Liver (tissue), 9 donors: ENCODE data around the gene HTR3D. TPM values are rescaled to one million over a fixed set of nuclear protein-coding genes. Genes with fewer than 3 reads are reported as not detected.

ENCODE experiments used
- DNase-seq: peaks from one replicate; pipeline ENCODE4 v3.0.0-alpha.2; 2017; ENCODE audit warnings: low spot score
- H3K27ac ChIP-seq, 2 donors: one replicate each; pipeline ENCODE4 v1.7.0; 2013; ENCODE audit warnings: inconsistent platforms in 2 of 2, low read length in 2 of 2, control low read depth in 1 of 2, low read depth in 1 of 2, mild to moderate bottlenecking in 1 of 2
- H3K27me3 ChIP-seq, 4 donors: one replicate each; pipeline versions ENCODE4 v1.6.1 to v1.7.0; 2013; ENCODE audit warnings: low read length in 3 of 4, inconsistent platforms in 1 of 4, mild to moderate bottlenecking in 1 of 4, moderate library complexity in 1 of 4; ENCODE audit not compliant: control insufficient read depth in 4 of 4, insufficient read depth in 4 of 4
- H3K36me3 ChIP-seq, 4 donors: one replicate each; pipeline versions ENCODE4 v1.6.1 to v1.7.0; 2013; ENCODE audit warnings: low read length in 3 of 4, mild to moderate bottlenecking in 3 of 4, low read depth in 1 of 4, moderate library complexity in 1 of 4; ENCODE audit not compliant: control insufficient read depth in 4 of 4, insufficient read depth in 3 of 4
- H3K4me1 ChIP-seq, 4 donors: one replicate each; pipeline versions ENCODE4 v1.6.1 to v1.7.0; 2013; ENCODE audit warnings: low read length in 3 of 4, mild to moderate bottlenecking in 3 of 4, moderate library complexity in 1 of 4; ENCODE audit not compliant: control insufficient read depth in 4 of 4, insufficient read depth in 4 of 4
- H3K4me3 ChIP-seq, 3 donors: one replicate each; pipeline versions ENCODE4 v1.6.1 to v1.7.0; 2013; ENCODE audit warnings: low read length in 3 of 3, control low read depth in 1 of 3, low read depth in 1 of 3, mild to moderate bottlenecking in 1 of 3
- H3K9ac ChIP-seq, 2 donors: one replicate each; pipeline ENCODE4 v1.7.0; 2013; ENCODE audit warnings: low read length in 2 of 2, mild to moderate bottlenecking in 2 of 2, moderate library complexity in 2 of 2, control low read depth in 1 of 2, low read depth in 1 of 2
- H3K9me3 ChIP-seq, 4 donors: one replicate each; pipeline versions ENCODE4 v1.6.1 to v1.7.0; 2013; ENCODE audit warnings: low read length in 3 of 4; ENCODE audit not compliant: control insufficient read depth in 4 of 4
- ATF3 ChIP-seq: IDR thresholded peaks from 2 replicates; pipeline ENCODE4 v1.6.1; 2016; ENCODE audit warnings: antibody characterized with exemption
- EGR1 ChIP-seq, 2 donors: IDR thresholded peaks; 2 replicates each; pipeline ENCODE4 v1.6.1; 2016 to 2018; ENCODE audit warnings: antibody characterized with exemption in 2 of 2, low read depth in 2 of 2
- FOXA1 ChIP-seq: IDR thresholded peaks from 2 replicates; pipeline ENCODE4 v1.6.1; 2016; ENCODE audit warnings: antibody characterized with exemption
- FOXA2 ChIP-seq: IDR thresholded peaks from 2 replicates; pipeline ENCODE4 v1.6.1; 2016; ENCODE audit warnings: antibody characterized with exemption
- GABPA ChIP-seq, 2 donors: IDR thresholded peaks in 1 of 2; conservative IDR thresholded peaks in 1 of 2; 2 replicates each; pipeline ENCODE4 v1.6.1; 2016; ENCODE audit warnings: antibody characterized with exemption in 2 of 2, mild to moderate bottlenecking in 1 of 2, moderate library complexity in 1 of 2
- HNF4A ChIP-seq, 2 donors: conservative IDR thresholded peaks; 2 replicates each; pipeline ENCODE4 v1.6.1; 2016; ENCODE audit warnings: antibody characterized with exemption in 2 of 2, mild to moderate bottlenecking in 2 of 2
- JUND ChIP-seq, 2 donors: IDR thresholded peaks; 2 replicates each; pipeline ENCODE4 v1.6.1; 2016; ENCODE audit warnings: antibody characterized with exemption in 2 of 2
- RAD21 ChIP-seq, 2 donors: IDR thresholded peaks; 2 replicates each; pipeline ENCODE4 v1.6.1; 2016; ENCODE audit warnings: antibody characterized with exemption in 2 of 2, mild to moderate bottlenecking in 2 of 2
- REST ChIP-seq: IDR thresholded peaks from 2 replicates; pipeline ENCODE4 v1.6.1; 2016; ENCODE audit warnings: antibody characterized with exemption, mild to moderate bottlenecking
- RXRA ChIP-seq, 2 donors: IDR thresholded peaks; 2 replicates each; pipeline ENCODE4 v1.6.1; 2017 to 2018; ENCODE audit warnings: antibody characterized with exemption in 2 of 2, mild to moderate bottlenecking in 1 of 2
- SP1 ChIP-seq: IDR thresholded peaks from 2 replicates; pipeline ENCODE4 v1.6.1; 2018; ENCODE audit warnings: antibody characterized with exemption, mild to moderate bottlenecking
- TAF1 ChIP-seq: conservative IDR thresholded peaks from 2 replicates; pipeline ENCODE4 v1.6.1; 2016; ENCODE audit warnings: antibody characterized with exemption, mild to moderate bottlenecking
- YY1 ChIP-seq: IDR thresholded peaks from 2 replicates; pipeline ENCODE4 v1.6.1; 2016; ENCODE audit warnings: antibody characterized with exemption, mild to moderate bottlenecking
- WGBS: extraction: QIAGEN DNeasy Blood & Tissue Kit; methylation state at CpG from one replicate; pipeline ENCODE4 v1.1.7; 2013; 5-methylcytosine and 5-hydroxymethylcytosine counted together
- polyA plus RNA-seq, 2 donors: library from polyadenylated mRNA; stranded (reverse) in 1 of 2; unstranded in 1 of 2; fragments of 200-250 nt in 1 of 2; fragments of >200 nt in 1 of 2; fragmentation: Nextera tagmentation in 1 of 2; extraction: Ambion mirVana in 1 of 2; gene quantifications; one replicate each; pipeline versions ENCODE4 v1.2.1 to v1.2.3, GENCODE V29; 2013 to 2015
- total RNA-seq, 2 donors: library from RNA; depleted of rRNA; stranded (reverse); fragments of >200 nt; gene quantifications; one replicate each; pipeline ENCODE4 v1.2.3, GENCODE V29; 2014
- TF ChIP-seq, protein P1 (sequence below): IDR thresholded peaks from 2 replicates; pipeline ENCODE4 v1.6.1; 2016; ENCODE audit warnings: antibody characterized with exemption
- TF ChIP-seq, protein P2 (sequence below): fragments of 150-350 bp; IDR thresholded peaks from 2 replicates; pipeline ENCODE4 v1.5.1; 2017; ENCODE audit warnings: improper control_type of control experiment, low read depth, low read length; ENCODE audit not compliant: missing input control
- TF ChIP-seq, protein P3 (sequence below): IDR thresholded peaks from 2 replicates; pipeline ENCODE4 v1.6.1; 2016; ENCODE audit warnings: antibody characterized with exemption
- donor health status: healthy.
- donor health status: healthy.
- donor health status: healthy.
- donor health status: healthy.
- donor health status: healthy.

HTR3D gene
- total and polyA plus RNA-seq, 4 donors = not detected

DNA sequence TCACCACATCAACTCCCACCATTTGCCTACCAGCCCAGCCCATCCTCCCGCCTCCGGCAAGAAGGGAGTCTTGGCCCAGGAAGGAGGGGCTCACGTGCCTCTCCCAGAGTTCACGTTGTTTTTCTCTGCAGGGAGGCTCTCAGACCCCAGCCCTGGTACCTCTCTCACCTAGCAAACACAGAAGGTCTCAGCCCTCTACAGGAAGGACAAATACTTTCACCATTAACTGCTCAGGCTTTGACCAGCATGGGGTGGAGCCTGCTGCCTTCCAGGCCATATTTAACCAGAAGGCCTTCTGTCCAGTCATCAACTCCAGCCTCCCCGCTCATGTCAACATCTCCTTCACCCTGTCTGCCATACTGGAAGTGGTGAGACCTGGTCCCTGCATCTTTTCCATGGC lies 46.3 kb downstream of the HTR3D start:
- no peak overlapping the region for H3K4me3 ChIP-seq
- H3K9ac ChIP-seq = no peak overlapping the region
- no peaks in the 10 kb centered on the region for H3K4me1 ChIP-seq
- no peaks in the 10 kb centered on the region for H3K36me3 ChIP-seq
- H3K27ac ChIP-seq = no peak overlapping the region
- no peaks in the 10 kb centered on the region for H3K9me3 ChIP-seq
- H3K27me3 ChIP-seq = no peaks in the 10 kb centered on the region
- TF ChIP-seq GABPA (IDR thresholded peaks at IDR 0.05 in 1 of 2, conservative IDR thresholded peaks at IDR 0.05 in 1 of 2) = no peak
- TF ChIP-seq FOXA2 = no peak
- no peak for TF ChIP-seq TAF1
- TF ChIP-seq SP1 = no peak
- 83% methylated on average over 5 of the region's 5 CpGs for WGBS
- DNase-seq = no peak

- Histone ChIP-seq H3K27me3 (no peaks in the 10 kb centered on the region), H3K27ac (no peak overlapping the region), H3K36me3 (no peaks in the 10 kb centered on the region), H3K9me3 (no peaks in the 10 kb centered on the region), H3K4me3 (no peak overlapping the region), H3K4me1 (no peaks in the 10 kb centered on the region), H3K9ac (no peak overlapping the region)
- no peak for DNase-seq
- TF ChIP-seq TAF1 (no peak), YY1 (no peak), GABPA (IDR thresholded peaks at IDR 0.05 in 1 of 2, conservative IDR thresholded peaks at IDR 0.05 in 1 of 2) (no peak), FOXA2 (no peak), RXRA (IDR thresholded peaks at IDR 0.05) (no peak), JUND (IDR thresholded peaks at IDR 0.05) (no peak), HNF4A (conservative IDR thresholded peaks at IDR 0.05) (no peak), RAD21 (IDR thresholded peaks at IDR 0.05) (no peak)
- TF ChIP-seq, protein P1, sequence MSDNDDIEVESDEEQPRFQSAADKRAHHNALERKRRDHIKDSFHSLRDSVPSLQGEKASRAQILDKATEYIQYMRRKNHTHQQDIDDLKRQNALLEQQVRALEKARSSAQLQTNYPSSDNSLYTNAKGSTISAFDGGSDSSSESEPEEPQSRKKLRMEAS = no peak
- TF ChIP-seq, protein P2, sequence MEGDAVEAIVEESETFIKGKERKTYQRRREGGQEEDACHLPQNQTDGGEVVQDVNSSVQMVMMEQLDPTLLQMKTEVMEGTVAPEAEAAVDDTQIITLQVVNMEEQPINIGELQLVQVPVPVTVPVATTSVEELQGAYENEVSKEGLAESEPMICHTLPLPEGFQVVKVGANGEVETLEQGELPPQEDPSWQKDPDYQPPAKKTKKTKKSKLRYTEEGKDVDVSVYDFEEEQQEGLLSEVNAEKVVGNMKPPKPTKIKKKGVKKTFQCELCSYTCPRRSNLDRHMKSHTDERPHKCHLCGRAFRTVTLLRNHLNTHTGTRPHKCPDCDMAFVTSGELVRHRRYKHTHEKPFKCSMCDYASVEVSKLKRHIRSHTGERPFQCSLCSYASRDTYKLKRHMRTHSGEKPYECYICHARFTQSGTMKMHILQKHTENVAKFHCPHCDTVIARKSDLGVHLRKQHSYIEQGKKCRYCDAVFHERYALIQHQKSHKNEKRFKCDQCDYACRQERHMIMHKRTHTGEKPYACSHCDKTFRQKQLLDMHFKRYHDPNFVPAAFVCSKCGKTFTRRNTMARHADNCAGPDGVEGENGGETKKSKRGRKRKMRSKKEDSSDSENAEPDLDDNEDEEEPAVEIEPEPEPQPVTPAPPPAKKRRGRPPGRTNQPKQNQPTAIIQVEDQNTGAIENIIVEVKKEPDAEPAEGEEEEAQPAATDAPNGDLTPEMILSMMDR = no peak
- 92% methylated on average over 3 of the region's 3 CpGs for WGBS
Observed at GRCh38 chr3:184078851-184079250, 47.3 kb downstream of the HTR3D start.

- H3K9me3 ChIP-seq = peaks cover 0 to 2% (median 0%) of the 10 kb centered on the region in 4 donors
- DNase-seq = no peak
- H3K4me3 ChIP-seq = no peak overlapping the region
- no peaks in the 10 kb centered on the region for H3K27me3 ChIP-seq
- no peak overlapping the region for H3K9ac ChIP-seq
- H3K27ac ChIP-seq = no peak overlapping the region
- no peaks in the 10 kb centered on the region for H3K4me1 ChIP-seq
- WGBS = 89% methylated on average over 16 of the region's 16 CpGs
- no peaks in the 10 kb centered on the region for H3K36me3 ChIP-seq
- TF ChIP-seq GABPA (IDR thresholded peaks at IDR 0.05 in 1 of 2, conservative IDR thresholded peaks at IDR 0.05 in 1 of 2) = no peak
- TF ChIP-seq REST = no peak
- TF ChIP-seq EGR1 (IDR thresholded peaks at IDR 0.05; ENCODE audit: low read depth in 2 of 2) = no peak
- TF ChIP-seq, protein P3, sequence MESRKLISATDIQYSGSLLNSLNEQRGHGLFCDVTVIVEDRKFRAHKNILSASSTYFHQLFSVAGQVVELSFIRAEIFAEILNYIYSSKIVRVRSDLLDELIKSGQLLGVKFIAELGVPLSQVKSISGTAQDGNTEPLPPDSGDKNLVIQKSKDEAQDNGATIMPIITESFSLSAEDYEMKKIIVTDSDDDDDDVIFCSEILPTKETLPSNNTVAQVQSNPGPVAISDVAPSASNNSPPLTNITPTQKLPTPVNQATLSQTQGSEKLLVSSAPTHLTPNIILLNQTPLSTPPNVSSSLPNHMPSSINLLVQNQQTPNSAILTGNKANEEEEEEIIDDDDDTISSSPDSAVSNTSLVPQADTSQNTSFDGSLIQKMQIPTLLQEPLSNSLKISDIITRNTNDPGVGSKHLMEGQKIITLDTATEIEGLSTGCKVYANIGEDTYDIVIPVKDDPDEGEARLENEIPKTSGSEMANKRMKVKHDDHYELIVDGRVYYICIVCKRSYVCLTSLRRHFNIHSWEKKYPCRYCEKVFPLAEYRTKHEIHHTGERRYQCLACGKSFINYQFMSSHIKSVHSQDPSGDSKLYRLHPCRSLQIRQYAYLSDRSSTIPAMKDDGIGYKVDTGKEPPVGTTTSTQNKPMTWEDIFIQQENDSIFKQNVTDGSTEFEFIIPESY = no peak
- TF ChIP-seq ATF3 = no peak
- no peak for TF ChIP-seq JUND (IDR thresholded peaks at IDR 0.05)
- TF ChIP-seq RAD21 (IDR thresholded peaks at IDR 0.05) = no peak
- no peak for TF ChIP-seq FOXA1
- no peak for TF ChIP-seq SP1
- TF ChIP-seq, protein P1 = no peak
Observed at GRCh38 chr3:184081116-184081830, 49.7 kb downstream of the HTR3D start.
